Measurements from ENCODE around the gene COMP. TPM values are rescaled to one million over a fixed set of nuclear protein-coding genes. Genes with fewer than 3 reads are reported as not detected.

Gene COMP
- total RNA-seq, 1 experiment from 2014 or later = 0.04 TPM

DNA sequence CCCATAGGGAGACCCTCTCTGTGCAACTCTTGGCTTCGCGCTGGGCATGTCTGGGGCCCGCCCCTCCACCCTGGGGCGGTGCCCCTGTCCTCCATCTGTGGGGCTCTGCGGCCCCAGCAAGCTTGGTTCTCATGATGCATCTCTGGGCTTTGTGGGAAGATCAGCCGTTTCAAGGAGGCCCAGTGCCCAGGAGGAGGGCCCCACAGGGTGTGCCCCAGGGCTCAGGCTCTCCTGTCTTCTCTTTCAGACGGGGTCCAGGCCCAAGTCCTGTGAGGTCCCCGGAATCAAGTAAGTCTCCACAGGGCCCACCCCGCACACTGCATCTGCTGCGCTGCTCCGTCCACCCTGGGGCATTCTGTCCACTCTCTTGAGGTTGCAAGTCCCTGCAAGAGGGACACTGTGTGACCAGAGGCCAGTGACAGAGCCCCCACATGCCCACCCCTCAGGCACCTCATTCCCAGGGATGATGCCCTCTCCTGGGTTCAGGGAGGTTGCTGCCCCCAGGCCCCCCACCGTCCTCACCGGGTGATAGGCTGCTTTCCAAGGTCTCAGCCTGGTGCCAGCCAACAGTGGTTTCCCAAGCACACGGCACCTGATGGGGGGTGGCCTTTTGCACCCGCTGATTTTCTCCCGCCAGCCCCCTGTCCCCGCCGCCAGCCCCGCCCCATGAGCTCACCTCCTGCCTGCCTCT lies 31.7 kb downstream of the COMP start:
- Histone ChIP-seq H3K79me2 (ENCODE audit: low read length) (no peaks in the 10 kb centered on the region), H3F3A (ENCODE audit: low read length, unreplicated experiment) (peaks cover 3% of the 10 kb centered on the region), H3K9ac (ENCODE audit: low read length) (no peak overlapping the region), H3K36me3 (ENCODE audit: low read depth, low read length) (no peaks in the 10 kb centered on the region), H3K4me1 (ENCODE audit: insufficient read depth, low read length) (peaks cover 30% of the 10 kb centered on the region), H3K27ac (ENCODE audit: low read length) (no peak overlapping the region), H3K4me2 (ENCODE audit: low read length) (no peak overlapping the region), H3K27me3 (ENCODE audit: low read length) (no peaks in the 10 kb centered on the region), H3K9me2 (replicated peaks; ENCODE audit: low read length) (no peaks in the 10 kb centered on the region), H2AFZ (ENCODE audit: low read length) (no peak overlapping the region), H3K9me3 (ENCODE audit: low read length) (no peaks in the 10 kb centered on the region), H4K20me1 (ENCODE audit: low read length) (no peaks in the 10 kb centered on the region), H3K4me3 (ENCODE audit: low read length) (no peak overlapping the region)
- DNase-seq (no peak), ATAC-seq (no peak)
- TF ChIP-seq CTCF (conservative IDR thresholded peaks at IDR 0.05; ENCODE audit: low read depth, low read length) (no peak), EZH2 (IDR thresholded peaks at IDR 0.05; ENCODE audit: low read length, unreplicated experiment) (no peak), EZH2phosphoT487 (IDR thresholded peaks at IDR 0.05; ENCODE audit: borderline replicate concordance, low read length) (no peak)
- no TSS peak for BruUV-seq (replicated peaks)
- intact Hi-C loops (cut with micrococcal nuclease) = no loop called here
- ChIA-PET CTCF (no interaction called here), POLR2A (ENCODE audit: unreplicated experiment) (no interaction called here)

GRCh38 chr19:18756896-18757295 lies 34.2 kb downstream of the COMP start:
- Histone ChIP-seq H3K4me2 (ENCODE audit: low read length) (no peak overlapping the region), H3K4me1 (ENCODE audit: insufficient read depth, low read length) (peaks cover 5% of the 10 kb centered on the region), H3K79me2 (ENCODE audit: low read length) (no peaks in the 10 kb centered on the region), H3K27ac (ENCODE audit: low read length) (no peak overlapping the region), H2AFZ (ENCODE audit: low read length) (no peak overlapping the region), H3K36me3 (ENCODE audit: low read depth, low read length) (no peaks in the 10 kb centered on the region), H3K9ac (ENCODE audit: low read length) (no peak overlapping the region), H3F3A (ENCODE audit: low read length, unreplicated experiment) (no peaks in the 10 kb centered on the region), H4K20me1 (ENCODE audit: low read length) (no peaks in the 10 kb centered on the region), H3K4me3 (ENCODE audit: low read length) (no peak overlapping the region), H3K27me3 (ENCODE audit: low read length) (no peaks in the 10 kb centered on the region), H3K9me3 (ENCODE audit: low read length) (no peaks in the 10 kb centered on the region), H3K9me2 (replicated peaks; ENCODE audit: low read length) (no peaks in the 10 kb centered on the region)
- CTCF ChIA-PET = no interaction called here
- ATAC-seq (no peak), DNase-seq (no peak)
- intact Hi-C loops (cut with micrococcal nuclease) = no loop called here
- BruUV-seq (replicated peaks) = no TSS peak
- TF ChIP-seq EZH2phosphoT487 (IDR thresholded peaks at IDR 0.05; ENCODE audit: borderline replicate concordance, low read length) (no peak), CTCF (conservative IDR thresholded peaks at IDR 0.05; ENCODE audit: low read depth, low read length) (no peak), EZH2 (IDR thresholded peaks at IDR 0.05; ENCODE audit: low read length, unreplicated experiment) (no peak)
- POLR2A ChIA-PET (ENCODE audit: unreplicated experiment) = no interaction called here

DNA sequence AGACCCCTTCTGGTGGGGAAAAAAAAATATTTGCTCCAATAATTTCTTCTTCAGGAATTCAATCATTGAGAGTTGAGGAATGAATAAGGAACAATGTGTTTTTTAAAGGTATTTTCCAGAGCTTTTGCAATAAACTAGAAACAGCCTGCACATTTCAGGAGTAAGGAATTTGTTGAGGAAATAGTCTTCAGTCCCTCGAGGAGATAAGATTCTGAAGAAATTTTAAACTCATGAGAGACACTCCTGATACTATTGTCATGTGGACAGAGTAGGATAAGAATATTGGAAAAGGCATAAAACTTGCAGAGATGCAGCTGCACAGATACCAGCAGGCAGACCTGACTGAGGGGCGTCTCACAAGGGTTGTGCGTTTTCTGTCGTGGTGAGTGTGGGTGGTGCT lies 36.6 kb downstream of the COMP start:
- Histone ChIP-seq H3K36me3 (ENCODE audit: low read depth, low read length) (no peaks in the 10 kb centered on the region), H3K4me2 (ENCODE audit: low read length) (no peak overlapping the region), H3K4me1 (ENCODE audit: insufficient read depth, low read length) (no peaks in the 10 kb centered on the region), H3K79me2 (ENCODE audit: low read length) (no peaks in the 10 kb centered on the region), H3K9me2 (replicated peaks; ENCODE audit: low read length) (no peaks in the 10 kb centered on the region), H3F3A (ENCODE audit: low read length, unreplicated experiment) (no peaks in the 10 kb centered on the region), H3K27me3 (ENCODE audit: low read length) (no peaks in the 10 kb centered on the region), H3K9me3 (ENCODE audit: low read length) (no peaks in the 10 kb centered on the region), H4K20me1 (ENCODE audit: low read length) (no peaks in the 10 kb centered on the region), H3K4me3 (ENCODE audit: low read length) (no peak overlapping the region), H3K9ac (ENCODE audit: low read length) (no peak overlapping the region), H3K27ac (ENCODE audit: low read length) (no peak overlapping the region), H2AFZ (ENCODE audit: low read length) (no peak overlapping the region)
- BruUV-seq (replicated peaks) = no TSS peak
- DNase-seq (no peak), ATAC-seq (no peak)
- ChIA-PET POLR2A (ENCODE audit: unreplicated experiment) (no interaction called here), CTCF (no interaction called here)
- intact Hi-C loops (cut with micrococcal nuclease) = no loop called here
- no peak for TF ChIP-seq EZH2 (IDR thresholded peaks at IDR 0.05; ENCODE audit: low read length, unreplicated experiment)
- TF ChIP-seq EZH2phosphoT487 (IDR thresholded peaks at IDR 0.05; ENCODE audit: borderline replicate concordance, low read length) = no peak
- TF ChIP-seq CTCF (conservative IDR thresholded peaks at IDR 0.05; ENCODE audit: low read depth, low read length) = no peak
